CD14-positive monocyte (primary cell): ENCODE results near the gene RNU1-4. TPM values are rescaled to one million over a fixed set of nuclear protein-coding genes. Genes with fewer than 3 reads are reported as not detected.
"Not testable (repeated sequence)": the region's sequence is repeated elsewhere in the genome, so short reads cannot be mapped to it uniquely, and the experiment has no call there.

ENCODE experiments used
- DNase-seq, 3 donors: peaks; one replicate each; pipeline ENCODE4 v3.0.0-alpha.2; 2011 to 2022
- H2AFZ ChIP-seq: 2 replicates; pipeline ENCODE4 v1.6.0; 2012; ENCODE audit warnings: mild to moderate bottlenecking, low read depth, low read length, inconsistent platforms; ENCODE audit not compliant: insufficient read depth, poor library complexity, severe bottlenecking
- H3K27ac ChIP-seq, 2 donors: 1 replicate in 1 of 2; 2 replicates in 1 of 2; pipeline ENCODE4 v1.5.1; 2012 to 2013; ENCODE audit warnings: low read length in 2 of 2, control low read depth in 1 of 2, inconsistent platforms in 1 of 2, low read depth in 1 of 2, mild to moderate bottlenecking in 1 of 2
- H3K27me3 ChIP-seq, 2 donors: one replicate each; pipeline versions ENCODE4 v1.6.0 to v1.6.1; 2011 to 2013; ENCODE audit warnings: low read length in 2 of 2; ENCODE audit not compliant: control insufficient read depth in 2 of 2, insufficient read depth in 2 of 2
- H3K36me3 ChIP-seq, 2 donors: replicated peaks in 1 of 2; 1 replicate in 1 of 2; 2 replicates in 1 of 2; pipeline versions ENCODE4 v1.5.1 to v1.6.1; 2012 to 2013; ENCODE audit warnings: low read length in 2 of 2, control low read depth in 1 of 2, inconsistent platforms in 1 of 2, mild to moderate bottlenecking in 1 of 2; ENCODE audit not compliant: insufficient read depth in 2 of 2, control insufficient read depth in 1 of 2
- H3K4me1 ChIP-seq, 2 donors: 1 replicate in 1 of 2; 2 replicates in 1 of 2; pipeline versions ENCODE4 v1.5.1 to v1.6.1; 2012 to 2013; ENCODE audit warnings: low read length in 2 of 2, control low read depth in 1 of 2, inconsistent platforms in 1 of 2, mild to moderate bottlenecking in 1 of 2, moderate library complexity in 1 of 2; ENCODE audit not compliant: insufficient read depth in 2 of 2, control insufficient read depth in 1 of 2
- H3K4me2 ChIP-seq: replicated peaks from 2 replicates; pipeline ENCODE3; 2012; ENCODE audit warnings: low read length, moderate library complexity, mild to moderate bottlenecking; ENCODE audit not compliant: poor library complexity, severe bottlenecking; ENCODE audit errors: extremely low read depth
- H3K4me3 ChIP-seq, 3 experiments: fragments of 200-600 bp in 1 of 3; sonication (generic) in 1 of 3; replicated peaks in 1 of 3; 1 replicate in 2 of 3; 2 replicates in 1 of 3; pipeline ENCODE4 v1.5.1; 2011 to 2013; ENCODE audit warnings: low read length in 3 of 3, mild to moderate bottlenecking in 3 of 3, control low read depth in 2 of 3, low read depth in 2 of 3, inconsistent platforms in 1 of 3, moderate library complexity in 1 of 3
- H3K79me2 ChIP-seq: 2 replicates; pipeline ENCODE4 v1.6.0; 2012; ENCODE audit warnings: mild to moderate bottlenecking, control low read depth, inconsistent platforms, low read length, moderate library complexity; ENCODE audit not compliant: insufficient read depth
- H3K9ac ChIP-seq: 2 replicates; pipeline ENCODE4 v1.6.0; 2017; ENCODE audit warnings: low read length, mild to moderate bottlenecking; ENCODE audit not compliant: insufficient read depth, poor library complexity, severe bottlenecking
- H3K9me3 ChIP-seq, 2 donors: replicated peaks in 1 of 2; 1 replicate in 1 of 2; 2 replicates in 1 of 2; pipeline versions ENCODE4 v1.5.1 to v1.6.1; 2012 to 2013; ENCODE audit warnings: low read length in 2 of 2, control low read depth in 1 of 2; ENCODE audit not compliant: control insufficient read depth in 1 of 2, insufficient read depth in 1 of 2
- H4K20me1 ChIP-seq: 2 replicates; pipeline ENCODE4 v1.6.0; 2012; ENCODE audit warnings: mild to moderate bottlenecking, low read length, control low read depth, moderate library complexity; ENCODE audit not compliant: insufficient read depth
- H3K27ac Mint-ChIP-seq, 7 donors: one replicate each; pipeline ENCODE4 v1.8.0; 2020; ENCODE audit warnings: mild to moderate bottlenecking in 7 of 7, mixed read lengths in 7 of 7, moderate library complexity in 6 of 7, inconsistent platforms in 2 of 7
- H3K27me3 Mint-ChIP-seq, 3 donors: one replicate each; pipeline ENCODE4 v1.8.0; 2021 to 2022; ENCODE audit warnings: low read depth in 3 of 3, mild to moderate bottlenecking in 3 of 3, mixed read lengths in 3 of 3, moderate library complexity in 3 of 3, inconsistent platforms in 1 of 3
- H3K36me3 Mint-ChIP-seq, 2 donors: one replicate each; pipeline ENCODE4 v1.8.0; 2020; ENCODE audit warnings: mixed read lengths in 2 of 2, inconsistent platforms in 1 of 2, mild to moderate bottlenecking in 1 of 2
- H3K4me1 Mint-ChIP-seq: one replicate; pipeline ENCODE4 v1.8.0; 2020; ENCODE audit warnings: mild to moderate bottlenecking, mixed read lengths
- H3K4me3 Mint-ChIP-seq, 2 donors: one replicate each; pipeline ENCODE4 v1.8.0; 2020; ENCODE audit warnings: mild to moderate bottlenecking in 2 of 2, mixed read lengths in 2 of 2, moderate library complexity in 1 of 2
- H3K9me3 Mint-ChIP-seq, 7 donors: one replicate each; pipeline ENCODE4 v1.8.0; 2020 to 2022; ENCODE audit warnings: mixed read lengths in 7 of 7, mild to moderate bottlenecking in 6 of 7, moderate library complexity in 6 of 7, inconsistent platforms in 2 of 7
- CTCF ChIP-seq: fragments of 200-600 bp; IDR thresholded peaks from one replicate; pipeline ENCODE4 v1.8.0; 2022; ENCODE audit warnings: antibody characterized with exemption, mild to moderate bottlenecking
- WGBS: methylation state at CpG from one replicate; pipeline ENCODE4 v1.1.5; 2013; ENCODE audit warnings: missing lambda C conversion rate; ENCODE audit not compliant: insufficient coverage; 5-methylcytosine and 5-hydroxymethylcytosine counted together
- intact Hi-C, 2 donors: fragments of 100-400 bp; cut with micrococcal nuclease; formaldehyde crosslinking; loops; one replicate each; pipeline versions ENCODE4 v1.15.0 to v1.15.1; 2023
- polyA plus RNA-seq, 3 donors: library from polyadenylated mRNA; depleted of rRNA in 1 of 3; unstranded in 2 of 3; stranded (reverse) in 1 of 3; fragments of 300-500 nt in 2 of 3; fragments of >200 nt in 1 of 3; fragmentation: Illumina TruSeq in 2 of 3; gene quantifications; 1 replicate in 2 of 3; 2 replicates in 1 of 3; pipeline ENCODE4 v1.2.3, GENCODE V29; 2012 to 2021

RNU1-4 gene
- polyA plus RNA-seq, 3 donors, result not detected

DNA sequence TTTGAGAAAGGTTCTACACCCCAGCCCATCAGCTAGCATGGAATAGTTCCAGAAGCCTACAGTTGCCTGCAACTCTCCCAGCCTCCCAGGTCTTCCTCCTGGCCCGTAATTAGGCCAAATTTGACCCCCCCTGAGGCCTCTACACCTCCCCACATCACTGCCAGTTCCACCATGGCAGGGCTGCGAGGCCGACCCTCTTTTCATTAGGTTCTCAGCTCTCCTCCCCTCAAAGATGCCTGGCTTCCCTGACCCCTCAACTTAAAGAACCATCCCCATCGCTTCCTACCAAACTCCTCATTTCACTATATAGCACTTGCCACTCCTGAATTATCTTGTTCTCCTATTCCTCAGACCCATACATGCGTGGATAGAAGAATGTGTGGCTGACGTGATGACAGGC is 27.3 kb upstream of the RNU1-4 start:
- H3K36me3 Mint-ChIP-seq, H3K9ac ChIP-seq, H3K36me3 ChIP-seq, DNase-seq, H3K4me3 ChIP-seq, H3K4me3 Mint-ChIP-seq, H3K4me1 Mint-ChIP-seq, H3K27ac Mint-ChIP-seq, H3K27ac ChIP-seq, H3K9me3 ChIP-seq, H4K20me1 ChIP-seq, H3K27me3 ChIP-seq, H3K9me3 Mint-ChIP-seq, H3K4me1 ChIP-seq, H3K79me2 ChIP-seq, H2AFZ ChIP-seq, intact Hi-C loops, H3K4me2 ChIP-seq: not testable (repeated sequence)
- peaks cover 7 to 16% (median 9%) of the 10 kb centered on the region in 3 donors for H3K27me3 Mint-ChIP-seq
- WGBS, result 100% methylated on average over 3 of the region's 6 CpGs

- H3K4me1 Mint-ChIP-seq, H3K4me3 Mint-ChIP-seq, H3K9me3 Mint-ChIP-seq, H3K4me1 ChIP-seq, intact Hi-C loops, H3K9ac ChIP-seq, H3K36me3 ChIP-seq, H3K9me3 ChIP-seq, H2AFZ ChIP-seq, H3K27me3 ChIP-seq, H3K27ac Mint-ChIP-seq, H3K4me3 ChIP-seq, H3K79me2 ChIP-seq, H3K27ac ChIP-seq, H3K36me3 Mint-ChIP-seq, H3K4me2 ChIP-seq, H4K20me1 ChIP-seq, DNase-seq: not testable (repeated sequence)
- no CpG with 5 or more reads among the region's 10 CpGs for WGBS
- H3K27me3 Mint-ChIP-seq, result peaks cover 4 to 16% (median 7%) of the 10 kb centered on the region in 3 donors
Measured at GRCh38 chr1:16713480-16713879, 26.8 kb upstream of the RNU1-4 start.

GRCh38 chr1:16716691-16717335 is 23.5 kb upstream of the RNU1-4 start:
- Histone ChIP-seq H3K79me2 (no peaks in the 10 kb centered on the region), H3K4me2 (no peak overlapping the region), H3K9ac (no peak overlapping the region), H3K27ac (no peak overlapping the region), H3K4me3 (no peak overlapping the region), H3K36me3 (no peaks in the 10 kb centered on the region), H2AFZ (no peak overlapping the region), H3K4me1 (no peaks in the 10 kb centered on the region), H3K9me3 (no peaks in the 10 kb centered on the region), H3K27me3 (no peaks in the 10 kb centered on the region), H4K20me1 (no peaks in the 10 kb centered on the region)
- WGBS, result 94% methylated on average over 7 of the region's 7 CpGs
- Mint-ChIP-seq H3K27me3 (peaks cover 10 to 20% (median 18%) of the 10 kb centered on the region in 3 donors), H3K27ac (peak overlapping the region in 1 of 7 donors; percentile 44), H3K4me1 (no peaks in the 10 kb centered on the region), H3K9me3 (peaks cover 0 to 2% (median 0%) of the 10 kb centered on the region in 7 donors), H3K36me3 (no peaks in the 10 kb centered on the region), H3K4me3 (no peak overlapping the region)
- no peak for TF ChIP-seq CTCF
- peak in 1 of 3 donors; percentile 0 for DNase-seq
- intact Hi-C loops, result no loop called here
